HG02571 (cell line): ENCODE results near the gene SEMA4G.

Experiments
- ATAC-seq: cut with Tn5 transposase; IDR thresholded peaks from one replicate; pipeline ENCODE4 v1.9.1; 2021; ENCODE audit warnings: mild to moderate bottlenecking, moderate library complexity; ENCODE audit not compliant: unreplicated experiment

Gene SEMA4G

GRCh38 chr10:101007099-101007711, 37.9 kb downstream of the SEMA4G start:
- ATAC-seq, result no peak

GRCh38 chr10:101007915-101008822, 38.9 kb downstream of the SEMA4G start:
- ATAC-seq, result no peak

- no peak for ATAC-seq
These were observed 39.6 kb downstream of the SEMA4G start for GRCh38 chr10:101008823-101009423.

GRCh38 chr10:101010329-101010728, 41.0 kb downstream of the SEMA4G start:
- ATAC-seq, result no peak

- no peak for ATAC-seq
These were observed 42.5 kb downstream of the SEMA4G start for GRCh38 chr10:101011517-101012423.

GRCh38 chr10:101012525-101013364, 43.4 kb downstream of the SEMA4G start:
- ATAC-seq, result peak; percentile 72

- no peak for ATAC-seq
These were observed 44.1 kb downstream of the SEMA4G start for GRCh38 chr10:101013365-101013825.

- ATAC-seq, result no peak
These were observed 45.1 kb downstream of the SEMA4G start for GRCh38 chr10:101014230-101014884.

- ATAC-seq, result no peak
These were observed 45.8 kb downstream of the SEMA4G start for GRCh38 chr10:101014966-101015581.

- ATAC-seq, result no peak
These were observed 46.3 kb downstream of the SEMA4G start for GRCh38 chr10:101015582-101015973.

- ATAC-seq, result no peak
These were observed 47.5 kb downstream of the SEMA4G start for GRCh38 chr10:101016814-101017213.

- ATAC-seq, result no peak
These were observed 48.9 kb downstream of the SEMA4G start for GRCh38 chr10:101018118-101018599.

GRCh38 chr10:101018600-101019439, 49.5 kb downstream of the SEMA4G start:
- no peak for ATAC-seq
